NCI-H1105 treated with DMSO at 0.1 percent for 48 hours (cell line): ENCODE data around the gene UXS1.

Source experiments
- DNase-seq: peaks from one replicate; lab custom pipeline; 2025; lab: John Stamatoyannopoulos, UW

Gene UXS1

DNA sequence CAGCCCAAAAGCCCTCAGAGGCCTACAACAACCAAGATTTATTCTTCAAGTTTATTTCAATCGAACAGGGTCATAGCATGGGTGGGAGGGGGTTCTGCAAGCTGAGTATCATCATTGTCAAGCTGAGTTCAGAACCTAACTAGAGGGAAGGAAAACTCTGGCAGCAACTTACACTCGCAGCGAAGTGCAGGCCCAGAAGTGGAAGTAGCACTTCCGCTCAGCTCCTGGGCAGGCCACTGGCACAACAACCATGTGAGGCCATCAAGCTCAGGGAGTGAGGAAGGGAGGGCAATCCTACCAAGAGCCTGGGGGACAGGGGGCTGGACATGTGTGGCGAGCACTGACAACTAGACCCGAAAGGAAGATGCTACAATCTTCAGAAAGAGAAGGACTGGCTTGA lies 4.8 kb downstream of the UXS1 start:
- DNase-seq, result no peak

DNA sequence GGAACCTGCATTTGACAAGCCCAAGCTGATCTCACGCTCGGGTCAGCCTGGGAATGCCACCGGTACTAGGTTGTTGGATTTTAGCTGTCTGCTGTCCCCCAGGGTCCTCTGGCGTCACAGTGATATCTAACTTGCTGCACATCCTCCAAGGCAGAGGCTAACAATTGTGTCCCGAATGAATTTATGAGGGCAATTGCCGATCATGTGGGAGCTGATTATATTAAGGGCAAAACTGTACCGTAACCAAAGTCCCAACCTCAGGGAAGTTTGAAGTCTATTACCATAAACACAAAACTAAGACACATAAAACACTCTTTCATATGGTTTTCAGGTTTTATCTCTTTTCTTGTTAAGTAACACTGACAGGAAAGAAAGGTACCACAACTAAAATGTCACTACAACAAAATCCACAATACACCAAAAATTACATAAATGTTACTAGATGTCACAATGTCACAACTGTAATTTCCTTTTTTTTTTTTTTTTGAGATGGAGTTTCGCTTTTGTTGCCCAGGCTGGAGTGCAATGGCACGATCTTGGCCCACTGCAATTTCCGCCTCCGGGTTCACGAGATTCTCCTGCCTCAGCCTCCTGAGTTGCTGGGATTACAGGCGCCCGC lies 6.7 kb downstream of the UXS1 start:
- no peak for DNase-seq

DNA sequence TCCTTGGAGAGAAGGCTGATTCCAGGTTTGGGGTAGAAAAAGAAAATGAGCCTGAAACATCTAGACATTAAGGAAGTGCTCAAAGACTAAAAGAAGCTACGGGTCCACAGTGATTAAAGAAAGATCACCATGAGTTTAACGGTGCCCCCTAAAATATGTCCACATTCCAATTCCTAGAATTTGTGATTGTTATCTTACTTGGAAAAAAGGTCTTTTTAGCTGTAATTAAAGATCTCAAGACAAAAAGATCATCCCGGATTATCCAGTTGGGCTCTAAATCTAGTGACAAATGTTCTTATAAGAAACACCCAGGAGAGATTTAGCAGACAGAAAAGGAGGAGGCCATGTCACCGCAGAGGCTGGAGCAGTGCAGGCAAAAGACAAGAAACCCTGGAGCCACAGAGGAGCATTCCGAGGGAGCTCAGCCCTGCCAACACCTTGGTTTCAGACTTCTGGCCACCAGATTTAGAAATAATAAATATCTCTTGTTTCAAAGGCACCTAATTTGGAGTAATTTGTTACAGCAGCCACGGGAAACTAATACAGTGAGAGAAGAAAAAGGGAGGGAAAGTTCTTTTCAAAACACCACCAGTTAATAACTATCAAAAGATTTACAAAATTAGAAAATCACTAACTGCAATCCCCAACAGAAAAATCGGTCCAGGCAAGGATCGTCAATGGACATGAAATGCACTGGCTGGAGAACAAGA lies 8.5 kb downstream of the UXS1 start:
- no peak for DNase-seq

DNA sequence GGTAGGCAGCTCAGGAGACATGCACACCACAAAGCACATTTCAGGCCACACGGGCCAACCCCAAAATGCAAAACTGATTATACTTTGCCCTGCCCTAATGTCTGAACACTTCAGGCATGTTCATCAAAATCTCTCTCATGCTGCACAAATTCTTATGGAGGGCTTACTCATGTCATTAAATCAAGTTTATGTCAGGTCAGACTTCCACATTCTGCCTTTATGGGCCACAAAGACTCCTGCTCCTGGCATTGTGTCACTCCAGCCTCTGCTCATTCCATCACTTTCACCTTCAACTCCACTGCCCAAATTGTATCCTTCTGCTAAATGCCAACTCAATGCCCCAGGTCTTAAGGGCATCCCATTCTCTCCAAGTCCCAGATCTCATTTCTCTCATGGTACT lies 9.2 kb downstream of the UXS1 start:
- DNase-seq, result no peak

DNA sequence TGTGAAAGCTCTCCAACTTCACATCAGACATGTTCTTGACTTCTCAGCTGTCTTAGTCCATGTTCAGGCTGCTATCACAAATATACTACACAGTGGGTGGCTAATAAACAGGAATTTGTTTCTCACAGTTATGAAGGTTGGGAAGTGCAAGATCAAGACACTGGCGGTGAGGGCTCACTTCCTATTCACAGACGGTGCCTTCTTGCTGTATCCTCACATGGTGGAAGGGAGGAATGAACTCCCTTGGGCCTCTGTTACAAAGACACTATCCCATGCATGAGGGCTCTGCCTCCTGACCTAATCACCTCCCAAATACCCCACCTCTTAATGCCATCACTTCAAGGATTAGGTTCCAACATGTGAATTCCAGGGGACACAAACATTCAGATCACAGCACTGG lies 9.7 kb downstream of the UXS1 start:
- DNase-seq, result no peak

DNA sequence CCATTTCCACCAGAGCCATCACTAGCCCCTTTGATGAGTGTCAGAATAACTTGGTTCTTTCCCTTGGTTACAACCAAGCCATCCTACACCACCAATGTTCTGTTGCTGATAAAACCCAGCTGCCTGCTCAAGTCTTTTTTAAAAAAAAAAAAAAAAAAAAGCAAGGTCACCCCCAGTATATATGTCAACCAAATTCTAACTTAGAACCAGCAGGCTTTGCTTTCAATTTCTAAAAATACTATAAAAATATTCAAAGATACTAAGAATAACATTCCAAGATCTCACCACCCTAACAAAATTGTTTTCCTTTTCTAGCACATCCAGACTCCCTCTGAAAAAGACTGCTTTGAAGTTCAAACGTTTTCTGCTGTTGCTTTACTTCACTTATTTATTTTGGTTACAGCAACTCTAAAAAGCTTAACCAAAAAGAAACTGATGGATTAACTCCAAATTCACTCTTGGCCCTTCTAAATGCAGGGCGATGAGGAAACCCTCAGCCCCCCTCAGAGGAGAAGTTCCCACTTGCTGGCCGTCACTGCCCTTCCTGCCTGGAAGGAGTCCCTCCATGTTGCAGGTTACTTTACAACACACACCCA lies 10.9 kb downstream of the UXS1 start:
- DNase-seq, result no peak

DNA sequence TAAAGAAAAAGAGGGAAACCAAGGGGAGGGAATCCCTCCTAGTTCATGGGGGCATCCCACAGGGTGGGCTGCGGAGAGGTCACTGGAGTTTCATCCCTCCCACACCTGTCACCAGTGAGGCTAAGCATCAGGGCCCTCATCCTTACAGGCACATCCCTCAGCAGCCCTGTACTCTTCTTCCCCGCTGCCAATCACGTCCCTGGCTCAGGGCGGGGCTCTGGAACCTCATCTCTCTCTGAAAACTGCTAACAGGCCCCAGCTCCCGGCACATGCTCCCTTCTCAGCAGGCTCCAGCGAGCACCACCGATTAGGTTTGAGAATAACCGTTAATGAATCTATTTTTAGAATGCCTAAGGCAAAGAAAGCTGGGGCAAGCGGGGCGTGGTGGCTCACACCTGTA lies 13.0 kb downstream of the UXS1 start:
- no peak for DNase-seq

DNA sequence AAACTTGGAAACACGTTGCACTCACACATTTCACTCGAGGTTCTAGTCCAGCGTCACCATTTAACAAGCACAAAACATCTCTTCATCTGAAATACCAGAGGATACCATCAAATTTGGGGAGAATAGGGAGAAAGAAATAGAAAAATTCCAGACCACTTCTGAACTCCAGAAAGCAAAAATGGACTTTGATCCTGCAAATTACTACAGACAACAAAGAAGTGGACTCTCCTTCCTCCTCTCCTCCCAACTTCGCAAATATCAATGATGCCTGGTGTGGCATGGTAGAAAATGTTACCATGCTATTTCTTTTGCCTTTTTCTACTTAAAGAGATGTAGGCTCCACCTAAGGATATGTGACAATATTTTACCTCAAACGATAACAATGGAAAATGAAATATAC lies 13.5 kb downstream of the UXS1 start:
- DNase-seq, result no peak

DNA sequence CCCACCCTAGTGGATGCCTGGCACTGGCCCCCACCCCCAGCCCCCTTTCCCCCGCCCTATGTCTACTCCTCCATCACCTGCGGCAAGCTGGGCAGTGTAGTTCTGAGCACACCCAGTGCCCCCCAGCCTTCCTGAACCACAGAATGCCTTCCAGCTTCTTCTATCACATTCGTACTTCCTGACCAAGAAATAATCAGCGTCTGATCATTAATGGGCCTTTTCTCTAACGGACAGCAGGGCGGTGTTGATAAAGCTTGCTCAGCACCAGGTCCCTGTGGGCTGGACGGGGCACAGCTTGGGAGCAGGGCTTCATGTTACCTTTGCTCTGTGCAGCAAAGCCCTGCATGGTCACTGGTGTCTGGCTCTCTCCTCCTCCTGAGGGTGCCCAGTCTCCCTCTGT lies 15.4 kb downstream of the UXS1 start:
- no peak for DNase-seq

DNA sequence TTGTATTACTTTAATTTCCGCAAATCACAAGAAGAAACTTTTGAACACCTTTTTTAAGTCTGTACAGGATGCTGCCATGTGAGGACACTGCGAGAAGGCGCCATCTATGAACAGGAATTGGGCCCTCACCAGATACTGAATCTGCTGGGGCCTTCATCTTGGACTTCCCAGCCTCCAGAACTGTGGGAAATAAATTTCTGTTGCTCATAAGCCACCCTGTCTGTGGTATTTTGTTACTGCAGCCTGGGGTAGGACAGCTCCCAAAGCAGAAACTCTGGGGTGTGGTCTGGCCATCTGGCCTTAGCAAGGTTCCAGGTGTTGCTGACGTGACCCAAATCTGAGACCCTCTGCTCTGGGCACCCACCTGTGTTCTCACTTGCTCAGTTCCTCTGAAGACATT lies 16.5 kb downstream of the UXS1 start:
- no peak for DNase-seq

DNA sequence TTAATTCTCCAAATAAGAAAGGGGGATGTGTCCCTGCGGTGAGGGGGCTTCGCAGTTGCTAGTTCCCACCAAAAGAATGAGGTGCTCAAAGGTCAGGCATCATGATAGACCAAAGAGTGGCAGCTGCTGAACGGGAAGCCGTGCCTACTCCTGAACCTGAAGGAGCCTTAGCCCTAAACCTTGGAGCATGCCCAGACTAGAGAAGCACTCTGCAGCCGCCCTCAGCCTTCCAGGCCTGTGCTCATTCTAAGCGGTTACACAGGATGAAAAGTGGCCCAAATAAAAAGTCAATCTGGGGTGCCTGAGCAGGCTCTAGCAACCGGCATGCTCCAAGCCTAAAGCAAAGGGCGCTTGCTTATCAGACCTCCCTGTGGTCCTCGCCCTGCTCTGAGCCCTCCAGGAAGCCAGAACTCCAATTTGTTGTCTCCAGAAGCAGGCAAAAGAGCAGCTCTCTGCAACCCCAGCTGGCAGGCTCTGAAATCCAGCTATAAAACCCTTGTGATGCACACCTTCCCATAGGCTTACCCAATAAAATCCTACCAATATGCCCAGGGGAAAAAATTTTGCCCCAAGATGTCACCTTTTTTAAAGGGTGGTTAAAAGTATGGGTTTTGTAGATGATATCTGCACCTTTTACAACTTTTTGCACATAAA lies 17.5 kb downstream of the UXS1 start:
- no peak for DNase-seq

DNA sequence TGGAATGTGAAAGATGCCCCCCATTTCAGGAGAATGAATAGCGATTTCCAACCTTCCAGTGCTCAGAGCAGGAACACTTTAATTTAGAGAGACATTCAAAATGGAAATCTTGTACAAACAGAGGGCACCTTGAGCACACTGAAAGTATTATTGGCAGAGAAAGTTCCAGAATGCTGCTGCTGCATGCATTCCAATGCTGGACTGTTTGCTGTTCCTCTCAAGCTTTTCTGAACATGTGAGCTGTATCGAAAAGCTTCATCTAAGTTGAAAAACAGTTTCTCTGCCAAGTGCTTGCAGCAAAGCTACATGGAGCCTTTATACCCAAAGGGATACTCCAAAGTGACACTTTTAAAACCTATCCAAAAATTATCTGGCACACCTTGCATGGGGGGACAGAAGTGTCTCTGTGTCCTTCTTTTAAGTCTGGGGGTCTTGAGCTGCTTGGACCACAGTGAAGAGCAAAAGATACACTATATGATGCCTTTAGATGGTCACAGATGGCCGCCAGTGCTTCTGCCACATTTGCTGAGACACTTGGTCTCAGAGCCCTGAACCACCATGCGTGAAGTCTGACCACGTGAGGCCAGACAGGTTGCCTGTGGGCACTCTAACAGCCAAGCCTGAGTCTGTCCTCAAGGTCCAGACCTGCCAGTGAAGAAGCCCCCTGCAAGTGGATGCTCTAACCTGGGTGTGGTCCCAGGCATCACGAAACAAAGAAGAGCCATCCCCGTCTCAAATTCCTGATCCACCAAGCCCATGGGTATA lies 18.8 kb downstream of the UXS1 start:
- DNase-seq, result no peak

DNA sequence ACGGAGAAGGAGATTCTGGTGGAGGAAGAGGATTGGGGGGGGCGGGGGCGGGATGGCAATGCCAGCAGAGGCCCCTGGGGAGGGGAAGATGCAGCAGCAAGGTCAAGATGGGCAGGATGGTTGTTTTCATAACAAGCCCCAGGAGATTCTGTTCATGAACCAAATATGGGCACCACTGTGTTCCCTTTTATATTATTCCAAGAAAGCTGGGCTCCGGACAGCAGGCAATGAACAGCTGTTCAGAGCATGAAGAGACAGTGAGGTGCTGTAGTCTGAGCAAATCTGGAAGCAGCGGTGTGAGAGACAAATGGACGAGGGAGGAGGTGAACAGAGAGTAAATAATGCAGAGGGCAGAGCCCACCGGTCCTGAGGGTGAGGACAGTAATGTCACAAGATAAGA lies 20.0 kb downstream of the UXS1 start:
- DNase-seq, result no peak

DNA sequence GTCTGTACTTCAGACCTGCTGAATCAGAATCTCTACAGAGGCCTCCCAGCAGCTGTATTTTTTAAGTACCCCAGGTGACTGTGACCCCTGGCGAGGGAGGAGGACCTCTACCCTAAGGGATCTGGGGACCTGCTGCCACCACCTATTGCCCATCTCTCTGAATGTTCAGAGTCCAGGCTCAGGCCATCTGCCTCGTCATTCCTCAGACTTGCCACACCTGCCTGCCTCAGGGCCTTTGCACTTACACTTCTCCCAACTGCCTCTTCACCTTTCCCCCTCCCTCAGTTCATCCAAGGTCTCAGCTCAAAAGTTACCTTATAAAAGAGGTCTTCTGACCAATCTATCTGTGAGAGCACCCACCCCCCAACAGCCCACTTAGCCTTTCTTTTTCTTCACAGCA lies 21.5 kb downstream of the UXS1 start:
- no peak for DNase-seq

DNA sequence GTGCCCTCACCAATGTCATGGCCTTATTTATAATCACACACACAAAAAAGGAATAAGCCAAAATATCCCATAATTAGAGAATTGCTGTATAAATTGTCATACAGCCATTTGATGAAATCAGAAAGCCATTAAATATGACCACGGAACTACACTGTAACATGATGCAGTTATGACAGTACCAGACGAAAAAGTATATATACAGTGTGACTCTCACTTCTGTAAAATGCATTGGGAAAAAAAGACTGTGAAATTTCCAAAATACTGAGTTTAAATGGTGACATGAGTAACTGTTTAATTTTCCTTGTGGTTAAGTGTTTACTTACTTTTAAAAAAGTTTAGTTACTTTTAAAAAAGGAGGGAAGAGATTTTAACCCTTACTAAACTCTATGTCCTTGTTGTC lies 25.4 kb downstream of the UXS1 start:
- no peak for DNase-seq

DNA sequence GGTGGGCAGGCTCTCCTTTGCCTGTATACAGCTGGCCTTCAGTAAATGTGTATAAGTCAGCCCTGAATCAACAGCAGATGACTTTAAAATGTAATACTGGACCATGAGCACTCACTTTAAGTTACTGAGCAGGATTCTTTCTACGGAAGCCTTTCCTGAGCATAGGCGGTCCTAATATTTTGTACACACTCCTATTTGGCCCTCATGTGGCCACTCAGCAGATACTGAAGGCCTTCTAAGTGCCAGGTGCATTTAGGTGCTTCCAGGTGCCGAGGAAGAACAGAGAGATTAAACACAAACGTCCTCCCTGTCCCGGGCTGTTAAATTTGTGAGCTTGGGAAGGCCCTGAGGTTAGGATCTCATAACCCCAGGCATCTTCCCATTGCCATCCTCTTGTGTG lies 27.0 kb downstream of the UXS1 start:
- no peak for DNase-seq

DNA sequence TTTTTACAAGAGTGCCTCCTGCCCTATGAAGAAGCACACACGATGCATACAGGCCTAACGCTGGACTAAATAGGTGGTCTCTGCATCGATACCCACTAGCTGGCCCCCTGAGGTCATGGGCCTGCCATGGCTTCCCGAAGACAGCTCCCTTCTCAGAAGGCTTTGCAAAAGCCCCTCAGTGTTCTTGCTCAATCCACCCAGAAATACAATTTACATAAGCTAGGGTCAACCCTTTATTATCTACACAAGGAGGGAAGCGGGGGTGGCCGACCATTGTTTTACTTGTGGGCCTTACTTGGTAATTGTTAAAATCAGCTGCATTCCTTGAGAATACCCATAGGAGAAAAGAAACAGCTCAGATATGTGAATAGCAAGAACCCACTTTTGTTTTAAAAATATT lies 28.5 kb downstream of the UXS1 start:
- DNase-seq, result no peak

DNA sequence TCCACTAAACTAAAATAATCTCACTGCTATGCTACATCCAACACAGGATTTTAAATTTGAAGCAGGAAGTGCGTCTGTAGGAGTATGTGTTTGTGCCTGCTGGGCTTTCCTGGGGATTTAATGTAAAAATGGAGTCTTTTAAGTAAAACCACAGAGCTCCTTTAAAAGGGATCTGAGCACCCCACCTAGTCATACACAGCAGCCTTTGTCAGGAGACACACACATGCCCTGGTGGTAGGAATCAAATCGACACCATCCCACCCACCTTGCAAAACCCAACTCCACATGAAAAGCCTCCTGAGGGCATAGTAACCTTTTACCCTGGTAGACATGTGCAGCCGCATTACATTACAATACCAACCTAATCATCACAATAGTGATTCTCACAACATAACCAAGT lies 29.1 kb downstream of the UXS1 start:
- DNase-seq, result no peak

DNA sequence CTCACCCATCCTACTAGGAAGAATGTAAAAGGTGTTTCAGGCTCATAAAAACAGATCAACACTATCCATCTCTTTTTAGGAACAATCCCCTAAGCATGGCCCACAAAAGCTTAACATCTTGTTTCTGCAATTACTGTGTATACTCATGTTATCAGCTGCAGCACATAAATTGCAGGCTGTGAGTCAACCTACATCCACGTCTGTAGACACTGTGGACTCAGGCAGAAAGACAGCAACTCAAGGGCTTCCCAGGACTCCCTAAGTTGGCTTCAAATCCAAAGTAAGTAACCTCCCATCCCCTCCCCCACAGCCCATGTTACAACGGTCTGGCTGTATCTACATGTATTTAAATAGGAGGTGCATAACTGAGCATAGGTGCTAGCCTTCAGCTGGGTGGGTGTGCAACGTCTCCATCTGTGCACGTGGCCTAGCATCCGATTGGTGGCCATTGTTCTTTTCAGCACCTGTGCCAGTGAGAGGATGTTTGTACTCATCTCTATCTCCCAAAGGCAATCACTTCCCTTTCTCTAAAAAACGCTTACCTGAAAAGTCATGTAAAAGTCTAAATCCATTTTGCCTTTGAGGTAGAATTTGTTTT lies 30.1 kb downstream of the UXS1 start:
- no peak for DNase-seq

DNA sequence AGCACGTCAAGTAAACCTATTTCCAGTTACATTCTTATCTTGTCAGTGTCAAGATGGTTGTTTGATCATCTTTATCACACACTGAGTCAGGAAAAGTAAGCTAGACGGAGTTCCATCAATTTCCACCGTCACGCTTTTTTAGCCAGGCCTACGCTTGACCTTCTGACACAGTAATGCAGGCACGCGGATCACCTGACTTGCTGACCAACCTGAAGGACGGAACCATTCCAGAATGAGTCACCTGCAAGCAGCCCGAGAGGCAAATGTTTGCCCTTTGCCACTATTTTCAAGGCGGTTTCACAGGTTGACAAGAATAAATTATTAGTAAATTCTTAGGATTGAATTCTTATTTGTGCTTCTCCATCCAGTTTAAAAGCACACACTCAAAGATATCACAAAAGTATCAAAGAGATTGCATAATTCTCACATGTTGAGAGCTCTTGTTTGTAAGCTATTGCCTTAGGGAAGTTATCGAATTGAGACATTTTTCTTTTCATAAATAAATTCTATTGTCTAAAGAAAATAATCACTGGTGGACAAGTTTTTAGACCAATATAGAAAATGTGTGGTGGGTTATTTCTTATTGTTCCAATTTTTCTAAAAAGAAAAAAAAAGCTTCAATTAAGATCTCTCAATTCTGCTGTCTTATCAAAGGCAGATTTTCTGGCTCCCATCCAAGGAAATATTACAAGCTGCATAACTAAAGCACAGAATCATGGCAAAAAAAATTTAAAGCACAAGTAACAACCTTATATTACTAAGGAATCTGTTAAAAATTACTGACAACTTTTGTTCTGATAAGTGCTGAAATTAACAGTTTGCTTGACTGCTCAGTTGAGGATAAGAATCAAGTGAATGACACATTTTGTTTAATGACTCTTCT lies 31.9 kb downstream of the UXS1 start:
- no peak for DNase-seq

DNA sequence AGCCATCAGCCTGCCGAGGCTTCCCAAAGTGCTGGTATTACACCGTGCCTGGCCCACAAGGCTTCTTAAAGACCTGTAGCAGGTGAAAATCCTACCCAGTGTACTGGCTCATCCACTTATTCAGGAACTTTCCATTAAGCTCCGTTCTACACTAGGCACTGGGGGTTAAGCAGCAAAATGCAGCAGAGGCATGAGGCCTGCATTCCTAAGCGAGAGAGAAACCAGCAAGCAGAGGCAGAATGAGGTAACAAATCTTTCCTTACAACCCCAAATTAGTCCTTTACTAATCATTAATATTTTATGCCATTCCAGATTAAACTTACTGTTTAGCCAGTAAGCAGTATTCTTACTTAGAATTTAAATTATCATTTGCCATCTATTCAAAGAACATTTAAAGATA lies 32.8 kb downstream of the UXS1 start:
- no peak for DNase-seq
